A549 (cell line): ENCODE measurements around the gene TSHR. TPM values are rescaled to one million over a fixed set of nuclear protein-coding genes. Genes with fewer than 3 reads are reported as not detected.

ENCODE experiments used
- ATAC-seq, 2 experiments: fragments of 200-7000 bp in 1 of 2; fragments of >200 bp in 1 of 2; cut with Nextera tagmentation in 1 of 2; cut with Tn5 transposase in 1 of 2; 3 replicates each; pipeline versions ENCODE4 v1.8.0 to v1.9.1; 2018 to 2020; ENCODE audit warnings: mild to moderate bottlenecking in 1 of 2, moderate library complexity in 1 of 2
- CTCF ChIA-PET: fragments of 300-600 bp; sonication (Branson Sonifier 250); formaldehyde crosslinking; extraction: SDS; loops from one replicate; lab custom pipeline; 2021; ENCODE audit warnings: antibody characterized with exemption, inconsistent platforms; lab: Yijun Ruan, JAX
- POLR2A ChIA-PET: fragments of 350-600 bp; formaldehyde crosslinking; extraction: SDS; loops from one replicate; lab custom pipeline; 2021; ENCODE audit warnings: antibody characterized with exemption, inconsistent platforms; lab: Yijun Ruan, JAX
- DNase-seq, 2 experiments: peaks; one replicate each; pipeline versions ENCODE4 v3.0.0 to v3.0.0-alpha.2; 2011 to 2016; ENCODE audit warnings: low read depth in 1 of 2, low spot score in 1 of 2
- FAIRE-seq: peaks from 2 replicates; lab custom pipeline; 2011; peaks lifted over from hg19 to GRCh38; lab: Jason Lieb, UNC
- H3K27ac ChIP-seq, 2 experiments: fragments of >200 bp; sonication (Bioruptor Twin); formaldehyde crosslinking; 3 replicates each; pipeline ENCODE4 v1.5.1; 2016 to 2017
- H3K4me1 ChIP-seq: fragments of >200 bp; sonication (Bioruptor Twin); formaldehyde crosslinking; 3 replicates; pipeline ENCODE4 v1.6.1; 2016
- H3K4me2 ChIP-seq: fragments of >200 bp; sonication (Bioruptor Twin); formaldehyde crosslinking; 3 replicates; pipeline ENCODE4 v1.6.1; 2016
- H3K4me3 ChIP-seq: fragments of >200 bp; sonication (Bioruptor Twin); formaldehyde crosslinking; 3 replicates; pipeline ENCODE4 v1.5.1; 2016
- H3K9me3 ChIP-seq: fragments of >200 bp; sonication (Bioruptor Twin); formaldehyde crosslinking; 3 replicates; pipeline ENCODE4 v1.6.1; 2016
- ATOH8 ChIP-seq: fragments of 250-450 bp; sonication (Bioruptor Pico); IDR thresholded peaks from 2 replicates; pipeline ENCODE4 v1.5.0; 2020; ENCODE audit warnings: low read depth, mild to moderate bottlenecking, moderate library complexity
- CEBPB ChIP-seq, 2 experiments: fragments of >200 bp in 1 of 2; sonication (Bioruptor Twin) in 1 of 2; formaldehyde crosslinking in 1 of 2; IDR thresholded peaks; 2 replicates each; pipeline ENCODE4 v1.6.1; 2012 to 2016
- CHD2 ChIP-seq: fragments of 150-350 bp; IDR thresholded peaks from 2 replicates; pipeline ENCODE4 v1.6.1; 2014; ENCODE audit warnings: low read length; ENCODE audit not compliant: partially characterized antibody
- EHF ChIP-seq: fragments of 250-450 bp; sonication (Bioruptor Pico); IDR thresholded peaks from 2 replicates; pipeline ENCODE4 v1.5.0; 2020; ENCODE audit warnings: mild to moderate bottlenecking
- EHMT2 ChIP-seq: fragments of 200-600 bp; sonication (generic); IDR thresholded peaks from 2 replicates; pipeline ENCODE4 v1.6.1; 2016; ENCODE audit warnings: antibody characterized with exemption, low read depth, mild to moderate bottlenecking, moderate library complexity
- EP300 ChIP-seq, 2 experiments: fragments of >200 bp; sonication (Bioruptor Twin); formaldehyde crosslinking; IDR thresholded peaks; 2 replicates in 1 of 2; 3 replicates in 1 of 2; pipeline ENCODE4 v1.6.1; 2016 to 2017
- ESRRA ChIP-seq: fragments of 150-350 bp; IDR thresholded peaks from 2 replicates; pipeline ENCODE4 v1.6.1; 2014; ENCODE audit warnings: mild to moderate bottlenecking, low read length, borderline replicate concordance
- FOSB ChIP-seq: fragments of 250-450 bp; sonication (Bioruptor Pico); IDR thresholded peaks from 2 replicates; pipeline ENCODE4 v1.5.0; 2020; ENCODE audit warnings: mild to moderate bottlenecking, moderate library complexity
- FOXS1 ChIP-seq: fragments of 250-450 bp; sonication (Bioruptor Pico); IDR thresholded peaks from 2 replicates; pipeline ENCODE4 v1.5.0; 2020; ENCODE audit warnings: mild to moderate bottlenecking, moderate library complexity
- GATA3 ChIP-seq: IDR thresholded peaks from 2 replicates; pipeline ENCODE4 v1.6.1; 2012; ENCODE audit warnings: borderline replicate concordance
- HDAC2 ChIP-seq: fragments of 200-600 bp; sonication (generic); IDR thresholded peaks from 2 replicates; pipeline ENCODE4 v1.6.1; 2016
- HES2 ChIP-seq: fragments of >200 bp; sonication (Bioruptor Twin); formaldehyde crosslinking; IDR thresholded peaks from 2 replicates; pipeline ENCODE4 v1.6.1; 2016
- HOXA7 ChIP-seq: fragments of 250-450 bp; sonication (Bioruptor Pico); IDR thresholded peaks from 2 replicates; pipeline ENCODE4 v1.5.0; 2020; ENCODE audit warnings: mild to moderate bottlenecking, moderate library complexity
- HOXB13 ChIP-seq: fragments of 250-450 bp; sonication (Bioruptor Pico); IDR thresholded peaks from 2 replicates; pipeline ENCODE4 v1.5.0; 2020; ENCODE audit warnings: low read depth, mild to moderate bottlenecking, moderate library complexity
- JUN ChIP-seq, 2 experiments: fragments of >200 bp; sonication (Bioruptor Twin); formaldehyde crosslinking; IDR thresholded peaks; 2 replicates in 1 of 2; 3 replicates in 1 of 2; pipeline ENCODE4 v1.6.1; 2016 to 2017
- JUNB ChIP-seq: fragments of >200 bp; sonication (Bioruptor Twin); formaldehyde crosslinking; IDR thresholded peaks from 2 replicates; pipeline ENCODE4 v1.6.1; 2016
- KDM1A ChIP-seq: fragments of 200-600 bp; sonication (generic); IDR thresholded peaks from 2 replicates; pipeline ENCODE4 v1.6.1; 2016; ENCODE audit warnings: low read depth, mild to moderate bottlenecking
- MAZ ChIP-seq: fragments of 150-350 bp; IDR thresholded peaks from 2 replicates; pipeline ENCODE4 v1.6.1; 2014; ENCODE audit warnings: antibody characterized with exemption, low read depth, low read length, borderline replicate concordance
- NR3C1 ChIP-seq: fragments of >200 bp; sonication (Bioruptor Twin); formaldehyde crosslinking; IDR thresholded peaks from 3 replicates; pipeline ENCODE4 v1.6.1; 2017
- RCOR1 ChIP-seq: fragments of 150-350 bp; IDR thresholded peaks from 2 replicates; pipeline ENCODE4 v1.6.1; 2014; ENCODE audit warnings: antibody characterized with exemption, low read length, low read depth
- RFX5 ChIP-seq: fragments of 450-650 bp; IDR thresholded peaks from 2 replicates; pipeline ENCODE4 v1.7.1; 2014; ENCODE audit warnings: antibody characterized with exemption, mild to moderate bottlenecking, moderate library complexity
- SMC3 ChIP-seq: fragments of >200 bp; sonication (Bioruptor Twin); formaldehyde crosslinking; IDR thresholded peaks from 3 replicates; pipeline ENCODE4 v1.6.1; 2018; ENCODE audit warnings: inconsistent platforms
- SREBF2 ChIP-seq: fragments of 450-650 bp; IDR thresholded peaks from 2 replicates; pipeline ENCODE4 v1.6.1; 2014; ENCODE audit warnings: mild to moderate bottlenecking, moderate library complexity
- TFCP2L1 ChIP-seq: fragments of 250-450 bp; sonication (Bioruptor Pico); IDR thresholded peaks from 2 replicates; pipeline ENCODE4 v1.5.0; 2021; ENCODE audit warnings: mild to moderate bottlenecking
- ZNF302 ChIP-seq: fragments of 250-450 bp; sonication (Bioruptor Pico); IDR thresholded peaks from 2 replicates; pipeline ENCODE4 v1.9.0; 2021; ENCODE audit warnings: inconsistent platforms, mild to moderate bottlenecking, moderate library complexity
- ZSCAN20 ChIP-seq: fragments of 250-450 bp; sonication (Bioruptor Pico); IDR thresholded peaks from 2 replicates; pipeline ENCODE4 v1.8.0; 2022; ENCODE audit warnings: mild to moderate bottlenecking, moderate library complexity
- whole genome bisulfite sequencing: methylation state at CpG from one replicate; pipeline ENCODE4 v1.1.6; 2017; ENCODE audit errors: missing lambda C conversion rate; 5-methylcytosine and 5-hydroxymethylcytosine counted together
- polyA plus RNA-seq, 4 experiments: library from polyadenylated mRNA; depleted of rRNA in 3 of 4; stranded (reverse); fragments of >200 nt; fragmentation: RNase III in 1 of 4; extraction: RNeasy Plus Mini Kit Qiagen cat#74134 plus additional on column Dnase treatment in 1 of 4; gene quantifications; 2 replicates in 3 of 4; 3 replicates in 1 of 4; pipeline ENCODE4 v1.2.3, GENCODE V29; 2011 to 2017
- TF ChIP-seq, protein P1 (sequence below): IDR thresholded peaks from 2 replicates; pipeline ENCODE4 v1.6.1; 2012; ENCODE audit warnings: low read depth, borderline replicate concordance

Gene TSHR
- polyA plus RNA-seq, 2 of the 4 experiments (the other 2 are of a cell fraction): not detected

- DNase-seq: no peak
- no peaks in the 10 kb centered on the region for H3K4me1 ChIP-seq
- no peak for TF ChIP-seq ZSCAN20 (CRISPR knock-in tag)
- no peak for TF ChIP-seq CEBPB (IDR thresholded peaks at IDR 0.05)
- no peak for TF ChIP-seq JUNB
- no peak for TF ChIP-seq EHMT2
- TF ChIP-seq ATOH8 (CRISPR knock-in tag): no peak
- TF ChIP-seq ZNF302 (CRISPR knock-in tag): no peak
- no peak for TF ChIP-seq RCOR1
- no peak for TF ChIP-seq FOXS1 (CRISPR knock-in tag)
- TF ChIP-seq JUN (IDR thresholded peaks at IDR 0.05): no peak
- no peak for TF ChIP-seq EHF
- no peak for TF ChIP-seq MAZ
- TF ChIP-seq CHD2: no peak
- no peak for TF ChIP-seq TFCP2L1
- no peak for TF ChIP-seq RFX5
- no peak for TF ChIP-seq NR3C1
- TF ChIP-seq ESRRA: no peak
- no peak for TF ChIP-seq SMC3
- no peak for TF ChIP-seq GATA3
- no peak for TF ChIP-seq HOXA7 (CRISPR knock-in tag)
- TF ChIP-seq HES2: no peak
- TF ChIP-seq, all 56 proteins: peak for 0
- no peak for FAIRE-seq
- no peak overlapping the region for H3K27ac ChIP-seq
- WGBS: 4% methylated on average over 1 of the region's 1 CpG
- no peak overlapping the region for H3K4me2 ChIP-seq
- ChIA-PET POLR2A (no interaction called here), CTCF (interaction anchor here (1.0 to 7.0 kb wide), 9 partner anchors 9 to 932 kb away, joined by 3 to 57 read pairs (median 5); partner anchors contain the start of gene TSHR)
- no peak for ATAC-seq
- H3K9me3 ChIP-seq: no peaks in the 10 kb centered on the region
- no peak overlapping the region for H3K4me3 ChIP-seq
Measured at GRCh38 chr14:80988192-80988591, 32.8 kb downstream of the TSHR start.

DNA sequence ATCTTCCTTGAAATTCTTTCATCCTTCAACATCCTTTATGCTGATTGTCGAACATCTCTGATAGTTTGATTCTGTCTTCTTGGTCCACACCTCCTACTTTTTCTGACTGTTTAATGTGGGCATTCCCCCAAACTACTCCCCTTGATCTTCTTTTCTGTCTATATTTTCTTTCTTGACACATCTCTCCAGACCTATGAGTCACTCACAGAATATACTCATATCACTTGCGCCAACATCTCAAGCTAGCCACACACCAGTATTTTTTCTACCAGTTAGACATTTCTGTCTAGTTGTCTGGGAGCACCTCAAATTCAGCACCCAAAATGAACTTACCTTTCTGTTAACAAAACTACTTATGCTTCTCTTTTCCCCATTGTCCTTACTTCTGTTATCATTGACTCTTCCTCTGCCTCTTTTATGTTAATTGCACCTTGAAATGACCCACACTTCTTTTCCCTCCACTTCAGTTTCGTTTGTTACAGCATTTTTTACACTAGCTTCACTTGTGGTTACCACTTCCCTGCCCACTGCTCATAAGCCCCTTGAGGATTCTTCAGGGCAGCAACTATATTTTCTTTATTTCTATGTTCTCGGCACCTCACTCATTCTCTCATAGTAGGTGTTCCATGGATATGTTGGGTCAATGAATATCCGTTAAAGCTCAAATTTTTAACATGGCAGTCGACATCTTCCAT lies 33.5 kb downstream of the TSHR start:
- DNase-seq (no peak), FAIRE-seq (no peak), ATAC-seq (no peak)
- POLR2A ChIA-PET: no interaction called here
- WGBS: 32% methylated on average over 6 of the region's 6 CpGs
- no peak overlapping the region for H3K4me3 ChIP-seq
- no peaks in the 10 kb centered on the region for H3K9me3 ChIP-seq
- no peak for TF ChIP-seq EHF
- no peak for TF ChIP-seq FOSB (CRISPR knock-in tag)
- TF ChIP-seq KDM1A: no peak
- TF ChIP-seq EP300 (IDR thresholded peaks at IDR 0.05): no peak
- no peak for TF ChIP-seq ZNF302 (CRISPR knock-in tag)
- no peak for TF ChIP-seq SREBF2
- TF ChIP-seq TFCP2L1: no peak
- no peak for TF ChIP-seq HDAC2
- TF ChIP-seq, protein P1, sequence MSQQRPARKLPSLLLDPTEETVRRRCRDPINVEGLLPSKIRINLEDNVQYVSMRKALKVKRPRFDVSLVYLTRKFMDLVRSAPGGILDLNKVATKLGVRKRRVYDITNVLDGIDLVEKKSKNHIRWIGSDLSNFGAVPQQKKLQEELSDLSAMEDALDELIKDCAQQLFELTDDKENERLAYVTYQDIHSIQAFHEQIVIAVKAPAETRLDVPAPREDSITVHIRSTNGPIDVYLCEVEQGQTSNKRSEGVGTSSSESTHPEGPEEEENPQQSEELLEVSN: no peak
- TF ChIP-seq JUNB: no peak
- TF ChIP-seq ZSCAN20 (CRISPR knock-in tag): no peak
- TF ChIP-seq HOXB13 (CRISPR knock-in tag): no peak
- no peak overlapping the region for H3K4me2 ChIP-seq
- CTCF ChIA-PET: interaction anchor here (1.0 to 7.0 kb wide), 7 partner anchors 8 to 1977 kb away, joined by 3 to 57 read pairs (median 4); partner anchors contain the start of gene TSHR
- no peaks in the 10 kb centered on the region for H3K4me1 ChIP-seq
- H3K27ac ChIP-seq: no peak overlapping the region
